Gastroesophageal sphincter (tissue), 4 donors: ENCODE results near the gene CIAO2B. TPM values are rescaled to one million over a fixed set of nuclear protein-coding genes. Genes with fewer than 3 reads are reported as not detected.

Experiments used
- ATAC-seq: fragments of 150-250 bp; one replicate; pipeline ENCODE4 v1.9.1; 2016; ENCODE audit warnings: mild to moderate bottlenecking, moderate library complexity
- H3K27ac ChIP-seq, 4 donors: fragments of 200-600 bp; sonication (generic) in 3 of 4; 1 replicate in 3 of 4; 2 replicates in 1 of 4; pipeline ENCODE4 v1.5.1; 2016 to 2019
- H3K27me3 ChIP-seq: fragments of 200-600 bp; sonication (generic); one replicate; pipeline ENCODE4 v1.5.1; 2019
- H3K36me3 ChIP-seq, 2 donors: fragments of 200-600 bp; sonication (generic); one replicate each; pipeline ENCODE4 v1.5.1; 2019; ENCODE audit warnings: control low read depth in 1 of 2
- H3K4me1 ChIP-seq, 3 donors: fragments of 200-600 bp; sonication (generic); 1 replicate in 2 of 3; 2 replicates in 1 of 3; pipeline ENCODE4 v1.5.1; 2016 to 2019; ENCODE audit warnings: control low read depth in 2 of 3
- H3K4me3 ChIP-seq, 2 donors: fragments of 200-600 bp; sonication (generic); one replicate each; pipeline ENCODE4 v1.5.1; 2019; ENCODE audit warnings: mild to moderate bottlenecking in 1 of 2, moderate library complexity in 1 of 2
- H3K9me3 ChIP-seq, 3 donors: fragments of 200-600 bp; sonication (generic); one replicate each; pipeline ENCODE4 v1.5.1; 2017 to 2019; ENCODE audit warnings: control low read depth in 2 of 3
- EP300 ChIP-seq: sonication (generic); formaldehyde crosslinking; IDR thresholded peaks from one replicate; pipeline ENCODE4 v1.6.1; 2017; ENCODE audit warnings: antibody characterized with exemption, mild to moderate bottlenecking
- POLR2A ChIP-seq, 2 donors: fragments of 450-650 bp; IDR thresholded peaks; one replicate each; pipeline ENCODE4 v1.6.1; 2017; ENCODE audit warnings: antibody characterized with exemption in 2 of 2, mild to moderate bottlenecking in 2 of 2, moderate library complexity in 1 of 2
- POLR2AphosphoS5 ChIP-seq: sonication (generic); formaldehyde crosslinking; IDR thresholded peaks from one replicate; pipeline ENCODE4 v1.6.1; 2017; ENCODE audit warnings: antibody characterized with exemption
- WGBS, 2 donors: methylation state at CpG; one replicate each; pipeline ENCODE4 v1.1.5; 2018; ENCODE audit warnings: low coverage in 1 of 2; 5-methylcytosine and 5-hydroxymethylcytosine counted together
- total RNA-seq, 4 donors: library from RNA; depleted of rRNA; stranded (reverse); fragments of >200 nt; gene quantifications; one replicate each; pipeline ENCODE4 v1.1.0, GENCODE V29; 2016
- TF ChIP-seq, protein P1 (sequence below), 4 experiments: fragments of 200-600 bp in 2 of 4; fragments of 450-650 bp in 2 of 4; sonication (generic) in 1 of 4; IDR thresholded peaks; one replicate each; pipeline ENCODE4 v1.5.1; 2017 to 2019; ENCODE audit warnings: antibody characterized with exemption in 4 of 4, mild to moderate bottlenecking in 2 of 4, moderate library complexity in 2 of 4

Gene CIAO2B
- total RNA-seq, 4 donors from 2014 or later = 54.3 to 88.9 (median 79.5) TPM

- ATAC-seq = no peak
- peaks cover 2 to 55% (median 19%) of the 10 kb centered on the region in 3 donors for H3K4me1 ChIP-seq
- H3K27ac ChIP-seq = peak within 1 kb of the TSS in 3 of 4 donors; percentile 81 to 92 (median 87)
- H3K36me3 ChIP-seq = peaks cover 0 to 8% of the 10 kb centered on the region in 2 donors
- no peaks in the 10 kb centered on the region for H3K9me3 ChIP-seq
- 80% methylated on average over 1 of the region's 7 CpGs; no CpG with 5 or more reads in 1 of the 2 donors for WGBS, 2 donors
- no peak within 1 kb of the TSS for H3K4me3 ChIP-seq
- H3K27me3 ChIP-seq = peaks cover 3% of the 10 kb centered on the region
- TF ChIP-seq EP300 = no peak
- TF ChIP-seq, protein P1, sequence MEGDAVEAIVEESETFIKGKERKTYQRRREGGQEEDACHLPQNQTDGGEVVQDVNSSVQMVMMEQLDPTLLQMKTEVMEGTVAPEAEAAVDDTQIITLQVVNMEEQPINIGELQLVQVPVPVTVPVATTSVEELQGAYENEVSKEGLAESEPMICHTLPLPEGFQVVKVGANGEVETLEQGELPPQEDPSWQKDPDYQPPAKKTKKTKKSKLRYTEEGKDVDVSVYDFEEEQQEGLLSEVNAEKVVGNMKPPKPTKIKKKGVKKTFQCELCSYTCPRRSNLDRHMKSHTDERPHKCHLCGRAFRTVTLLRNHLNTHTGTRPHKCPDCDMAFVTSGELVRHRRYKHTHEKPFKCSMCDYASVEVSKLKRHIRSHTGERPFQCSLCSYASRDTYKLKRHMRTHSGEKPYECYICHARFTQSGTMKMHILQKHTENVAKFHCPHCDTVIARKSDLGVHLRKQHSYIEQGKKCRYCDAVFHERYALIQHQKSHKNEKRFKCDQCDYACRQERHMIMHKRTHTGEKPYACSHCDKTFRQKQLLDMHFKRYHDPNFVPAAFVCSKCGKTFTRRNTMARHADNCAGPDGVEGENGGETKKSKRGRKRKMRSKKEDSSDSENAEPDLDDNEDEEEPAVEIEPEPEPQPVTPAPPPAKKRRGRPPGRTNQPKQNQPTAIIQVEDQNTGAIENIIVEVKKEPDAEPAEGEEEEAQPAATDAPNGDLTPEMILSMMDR (IDR thresholded peaks at IDR 0.05) = no peak
- no peak for TF ChIP-seq POLR2A (IDR thresholded peaks at IDR 0.05)
- TF ChIP-seq POLR2AphosphoS5 = no peak
These were observed 15.2 kb downstream of the CIAO2B start, which contains the start of gene CDH16 for GRCh38 chr16:66918803-66919568. Gene CDH16 (minus strand): TSS chr16:66918885. CDS start chr16:66918065, 820 bp downstream.

DNA sequence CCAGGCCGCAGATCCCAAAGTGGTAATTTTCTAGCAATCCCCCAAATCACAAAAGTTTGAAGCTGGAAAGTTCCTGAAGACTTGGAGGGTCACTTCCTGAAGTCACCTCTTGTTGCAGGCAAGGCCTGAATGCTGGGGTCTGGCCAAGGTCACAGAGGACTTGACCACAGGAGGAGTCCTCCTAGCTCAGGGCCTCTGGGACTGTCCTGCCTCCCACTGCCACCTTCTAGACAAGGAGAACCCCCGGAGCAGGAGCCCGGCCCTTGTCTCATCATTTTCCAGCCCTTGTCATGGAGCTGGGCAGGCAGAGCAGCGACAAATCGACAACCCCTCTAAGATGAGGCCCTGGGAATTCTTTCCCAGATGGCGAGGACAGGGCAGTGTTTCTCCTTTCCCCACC is 15.8 kb downstream of the CIAO2B start:
- peaks cover 0 to 8% of the 10 kb centered on the region in 2 donors for H3K36me3 ChIP-seq
- ATAC-seq = no peak
- no peaks in the 10 kb centered on the region for H3K9me3 ChIP-seq
- no peak overlapping the region for H3K4me3 ChIP-seq
- TF ChIP-seq EP300 (no peak), POLR2A (IDR thresholded peaks at IDR 0.05) (no peak), POLR2AphosphoS5 (no peak)
- TF ChIP-seq, protein P1 (IDR thresholded peaks at IDR 0.05) = no peak
- H3K27me3 ChIP-seq = peaks cover 3% of the 10 kb centered on the region
- no peak overlapping the region for H3K27ac ChIP-seq
- WGBS, 2 donors = no CpG with 5 or more reads among the region's 6 CpGs
- peaks cover 2 to 49% (median 13%) of the 10 kb centered on the region in 3 donors for H3K4me1 ChIP-seq

- H3K27ac ChIP-seq = no peak overlapping the region
- WGBS, 2 donors = 57% methylated on average over 1 of the region's 9 CpGs; no CpG with 5 or more reads in 1 of the 2 donors
- peaks cover 0 to 8% of the 10 kb centered on the region in 2 donors for H3K36me3 ChIP-seq
- H3K4me3 ChIP-seq = no peak overlapping the region
- H3K4me1 ChIP-seq = peaks cover 2 to 42% (median 8%) of the 10 kb centered on the region in 3 donors
- H3K9me3 ChIP-seq = no peaks in the 10 kb centered on the region
- no peak for ATAC-seq
- H3K27me3 ChIP-seq = no peaks in the 10 kb centered on the region
- no peak for TF ChIP-seq EP300
- TF ChIP-seq POLR2AphosphoS5 = no peak
- no peak for TF ChIP-seq POLR2A (IDR thresholded peaks at IDR 0.05)
- TF ChIP-seq, protein P1 (IDR thresholded peaks at IDR 0.05) = no peak
These were observed 16.5 kb downstream of the CIAO2B start for GRCh38 chr16:66917741-66918140.

- TF ChIP-seq, protein P1 (IDR thresholded peaks at IDR 0.05) = no peak
- TF ChIP-seq POLR2AphosphoS5 (no peak), EP300 (no peak), POLR2A (IDR thresholded peaks at IDR 0.05) (no peak)
- H3K27ac ChIP-seq = no peak overlapping the region
- 84 to 95% methylated on average over 4 of the region's 6 CpGs for WGBS, 2 donors
These were observed 17.7 kb downstream of the CIAO2B start for GRCh38 chr16:66916518-66916917.

More at GRCh38 chr16:66916518-66916917, 17.7 kb downstream of the CIAO2B start:
- no peak for ATAC-seq
- peaks cover 0 to 3% of the 10 kb centered on the region in 2 donors for H3K36me3 ChIP-seq
- no peaks in the 10 kb centered on the region for H3K27me3 ChIP-seq
- H3K4me3 ChIP-seq = no peak overlapping the region
- H3K9me3 ChIP-seq = no peaks in the 10 kb centered on the region
- peaks cover 2 to 30% (median 3%) of the 10 kb centered on the region in 3 donors for H3K4me1 ChIP-seq
